Mucosa of descending colon (tissue), 3 donors: Measurements from ENCODE around the gene NAPB. TPM values are rescaled to one million over a fixed set of nuclear protein-coding genes. Genes with fewer than 3 reads are reported as not detected.

Source experiments
- ATAC-seq: fragments of 200-7000 bp; cut with Tn5 transposase; one replicate; pipeline ENCODE4 v1.9.1; 2020; ENCODE audit warnings: mild to moderate bottlenecking, moderate library complexity
- DNase-seq, 3 donors: peaks; one replicate each; pipeline ENCODE4 v3.0.0-alpha.2; 2020
- H3K36me3 ChIP-seq: fragments of 200-600 bp; one replicate; pipeline ENCODE4 v1.8.0; 2021; ENCODE audit warnings: low read depth, mild to moderate bottlenecking
- H3K4me1 ChIP-seq: fragments of 200-600 bp; one replicate; pipeline ENCODE4 v1.8.0; 2021; ENCODE audit warnings: low read depth, mild to moderate bottlenecking
- H3K4me3 ChIP-seq: fragments of 200-600 bp; one replicate; pipeline ENCODE4 v1.8.0; 2021; ENCODE audit warnings: mild to moderate bottlenecking
- H3K9me3 ChIP-seq: fragments of 200-600 bp; one replicate; pipeline ENCODE4 v1.8.0; 2021; ENCODE audit warnings: mild to moderate bottlenecking
- intact Hi-C, 2 donors: fragments of 100-400 bp; cut with DNase I in 1 of 2; cut with micrococcal nuclease in 1 of 2; formaldehyde crosslinking; loops; one replicate each; pipeline versions ENCODE4 v1.11.0 to v1.11.1; 2022; cut with DNase I, micrococcal nuclease
- total RNA-seq, 3 donors: library from RNA; stranded (reverse); fragmentation: NEBNext Ultra II Directional in 2 of 3; extraction: Animal tissue kit (Norgen Biotek cat#: 25700) in 2 of 3; gene quantifications; one replicate each; pipeline versions ENCODE4 v1.2.1 to v1.2.4, GENCODE V29; 2021 to 2023
- TF ChIP-seq, protein P1 (sequence below): fragments of 200-600 bp; IDR thresholded peaks from one replicate; pipeline ENCODE4 v1.8.0; 2022; ENCODE audit warnings: antibody characterized with exemption, mild to moderate bottlenecking
- donor health status: DM: no; HTN: no; CAD: no; lungs with moderate emphysema.
- donor health status: DM: no; HTN: no; CAD: no.
- donor health status: DM: no; HTN: yes; CAD: no.

Gene NAPB
- total RNA-seq, 3 donors from 2014 or later, result 8.2 to 22.8 (median 8.9) TPM

DNA sequence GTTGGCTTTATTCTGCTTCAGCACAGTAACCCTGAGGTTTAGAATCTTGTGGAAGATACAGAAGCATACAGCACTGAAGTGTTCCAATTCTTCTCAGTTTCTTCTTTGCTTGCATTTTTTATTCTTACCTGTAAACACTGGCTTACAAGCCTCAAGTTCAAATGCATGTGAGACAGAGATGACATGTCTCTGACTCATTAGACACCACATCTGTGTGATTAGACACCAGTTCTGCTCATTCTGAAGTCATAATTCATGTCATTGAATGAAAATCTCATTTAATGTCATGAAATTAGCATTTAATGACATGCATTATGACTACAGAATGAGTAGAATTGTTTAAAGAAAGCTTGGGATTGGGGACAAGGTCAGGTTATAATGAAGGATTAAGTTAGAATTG is 53.5 kb downstream of the NAPB start:
- Histone ChIP-seq H3K4me3 (no peak overlapping the region), H3K4me1 (peaks cover 15% of the 10 kb centered on the region), H3K9me3 (no peaks in the 10 kb centered on the region), H3K36me3 (peaks cover 4% of the 10 kb centered on the region)
- intact Hi-C loops, result no loop called here
- TF ChIP-seq, protein P1, sequence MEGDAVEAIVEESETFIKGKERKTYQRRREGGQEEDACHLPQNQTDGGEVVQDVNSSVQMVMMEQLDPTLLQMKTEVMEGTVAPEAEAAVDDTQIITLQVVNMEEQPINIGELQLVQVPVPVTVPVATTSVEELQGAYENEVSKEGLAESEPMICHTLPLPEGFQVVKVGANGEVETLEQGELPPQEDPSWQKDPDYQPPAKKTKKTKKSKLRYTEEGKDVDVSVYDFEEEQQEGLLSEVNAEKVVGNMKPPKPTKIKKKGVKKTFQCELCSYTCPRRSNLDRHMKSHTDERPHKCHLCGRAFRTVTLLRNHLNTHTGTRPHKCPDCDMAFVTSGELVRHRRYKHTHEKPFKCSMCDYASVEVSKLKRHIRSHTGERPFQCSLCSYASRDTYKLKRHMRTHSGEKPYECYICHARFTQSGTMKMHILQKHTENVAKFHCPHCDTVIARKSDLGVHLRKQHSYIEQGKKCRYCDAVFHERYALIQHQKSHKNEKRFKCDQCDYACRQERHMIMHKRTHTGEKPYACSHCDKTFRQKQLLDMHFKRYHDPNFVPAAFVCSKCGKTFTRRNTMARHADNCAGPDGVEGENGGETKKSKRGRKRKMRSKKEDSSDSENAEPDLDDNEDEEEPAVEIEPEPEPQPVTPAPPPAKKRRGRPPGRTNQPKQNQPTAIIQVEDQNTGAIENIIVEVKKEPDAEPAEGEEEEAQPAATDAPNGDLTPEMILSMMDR, result no peak
- ATAC-seq (no peak), DNase-seq (no peak)

DNA sequence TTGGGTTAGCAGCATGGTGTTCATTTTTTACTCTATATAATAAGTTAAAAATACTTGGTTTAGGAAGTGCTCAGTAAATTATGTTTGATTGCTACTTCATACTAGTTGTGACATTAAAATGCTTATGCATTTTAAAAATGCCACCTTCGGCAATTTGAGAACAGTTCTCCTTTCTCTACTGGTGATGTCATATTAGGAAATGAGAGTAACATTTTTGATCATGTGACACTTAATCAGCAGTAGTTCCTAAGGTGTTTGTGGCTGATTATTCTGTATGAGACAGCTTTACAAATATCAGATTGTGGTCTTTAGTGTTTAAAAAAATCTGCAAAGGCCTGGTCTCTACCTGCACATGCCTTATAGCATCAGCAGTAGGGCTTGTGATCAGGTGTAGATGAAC is 54.9 kb downstream of the NAPB start:
- Histone ChIP-seq H3K4me3 (no peak overlapping the region), H3K4me1 (peaks cover 17% of the 10 kb centered on the region), H3K9me3 (no peaks in the 10 kb centered on the region), H3K36me3 (peaks cover 4% of the 10 kb centered on the region)
- DNase-seq (no peak), ATAC-seq (no peak)
- intact Hi-C loops, result no loop called here
- TF ChIP-seq, protein P1, result no peak

DNA sequence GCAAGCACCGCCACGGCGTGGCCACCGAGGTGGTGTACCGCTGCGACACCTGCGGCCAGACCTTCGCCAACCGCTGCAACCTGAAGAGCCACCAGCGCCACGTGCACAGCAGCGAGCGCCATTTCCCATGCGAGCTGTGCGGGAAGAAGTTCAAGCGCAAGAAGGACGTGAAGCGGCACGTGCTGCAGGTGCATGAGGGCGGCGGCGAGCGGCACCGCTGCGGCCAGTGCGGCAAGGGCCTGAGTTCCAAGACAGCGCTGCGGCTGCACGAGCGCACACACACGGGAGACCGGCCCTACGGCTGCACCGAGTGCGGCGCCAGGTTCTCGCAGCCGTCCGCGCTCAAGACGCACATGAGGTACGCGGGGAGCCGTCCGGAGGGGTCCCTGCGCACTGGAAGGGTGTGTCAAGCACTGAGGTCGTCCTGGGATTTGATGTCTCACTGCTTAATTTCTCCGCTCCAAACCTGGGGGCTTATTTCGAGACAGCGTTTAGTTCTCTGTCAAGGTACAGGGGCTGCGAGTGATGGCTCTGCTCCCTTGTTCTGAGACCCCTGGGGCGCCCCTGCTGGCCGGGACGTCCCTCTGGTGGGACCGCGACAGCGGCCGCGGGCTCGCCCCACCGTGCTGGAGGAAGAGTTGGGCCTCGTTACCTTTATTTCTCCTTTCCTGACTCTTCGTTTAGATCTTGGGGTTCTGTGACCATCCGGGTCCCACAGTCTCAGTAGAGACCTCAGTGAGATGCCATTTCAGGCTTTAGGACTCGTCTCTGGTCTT is 55.7 kb downstream of the NAPB start:
- no peak overlapping the region for H3K4me3 ChIP-seq
- H3K9me3 ChIP-seq, result no peaks in the 10 kb centered on the region
- ATAC-seq (no peak), DNase-seq (no peak)
- TF ChIP-seq, protein P1, result no peak
- peaks cover 4% of the 10 kb centered on the region for H3K36me3 ChIP-seq
- peaks cover 23% of the 10 kb centered on the region for H3K4me1 ChIP-seq
- intact Hi-C loops, result no loop called here

DNA sequence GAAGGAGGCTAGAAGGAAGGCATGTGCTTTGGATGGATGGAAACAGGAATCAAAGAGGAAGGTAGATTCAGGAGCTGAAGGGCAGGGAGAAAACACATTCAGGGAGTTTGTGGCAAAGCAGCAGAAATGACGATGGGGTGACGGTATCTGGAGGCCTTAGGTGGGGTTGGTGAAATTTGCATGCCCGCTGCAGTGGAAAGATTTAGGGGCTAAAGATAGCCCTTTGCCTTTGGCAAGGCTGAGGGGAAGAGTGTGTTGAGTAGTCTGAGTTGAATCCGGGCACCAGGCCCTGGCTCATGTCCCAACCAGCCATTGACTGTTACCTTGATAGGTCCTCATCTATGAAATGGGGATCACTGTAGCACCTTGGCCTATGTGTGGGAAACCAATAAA is 58.0 kb downstream of the NAPB start:
- TF ChIP-seq, protein P1, result no peak
- DNase-seq, result no peak
- Histone ChIP-seq H3K9me3 (no peaks in the 10 kb centered on the region), H3K4me3 (no peak overlapping the region), H3K4me1 (peaks cover 36% of the 10 kb centered on the region), H3K36me3 (no peaks in the 10 kb centered on the region)
- intact Hi-C loops, result no loop called here
- ATAC-seq, result no peak

DNA sequence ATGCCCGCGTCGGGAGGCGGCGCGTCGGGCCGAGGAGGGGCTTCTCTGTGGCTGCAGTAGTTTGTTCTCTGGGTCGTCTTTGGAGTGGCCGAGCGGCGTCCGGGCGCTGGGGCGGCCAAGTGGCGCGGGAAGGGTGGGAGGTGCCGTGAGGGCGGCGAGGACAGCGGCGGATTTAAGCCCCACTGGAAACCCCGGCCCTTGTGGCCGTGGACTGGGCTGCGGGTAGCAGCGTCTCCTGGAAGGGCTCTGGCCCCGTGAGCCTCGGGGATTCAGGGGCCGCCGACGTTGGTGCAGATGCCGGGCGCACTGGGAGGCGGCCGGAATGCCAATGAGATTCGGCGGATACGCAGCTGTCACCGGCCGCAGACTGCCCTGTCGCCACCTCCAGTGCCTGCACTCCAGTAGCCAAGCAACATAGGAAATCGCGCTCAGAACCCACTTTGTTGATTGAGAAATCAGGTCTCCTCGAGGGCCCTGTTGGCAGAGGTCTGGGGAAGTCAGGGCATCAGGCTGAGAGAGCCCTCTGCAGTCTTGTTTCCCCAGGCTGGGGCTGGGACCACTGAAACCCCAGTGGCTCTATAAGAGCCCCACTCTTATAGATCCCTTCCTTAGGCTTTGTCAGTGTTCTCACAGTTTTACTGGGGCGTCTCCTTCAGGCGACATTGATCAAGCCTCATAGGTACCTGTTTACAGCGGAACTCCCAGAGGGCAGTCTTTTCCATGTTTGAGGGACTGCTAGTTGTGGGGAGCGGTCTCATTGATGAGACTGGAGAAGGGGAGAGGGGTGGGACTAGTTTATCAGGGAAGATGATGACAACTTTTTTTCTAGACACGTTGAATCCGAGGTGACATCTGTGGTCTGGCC is 58.7 kb downstream of the NAPB start:
- Histone ChIP-seq H3K9me3 (no peaks in the 10 kb centered on the region), H3K4me1 (peaks cover 36% of the 10 kb centered on the region), H3K36me3 (no peaks in the 10 kb centered on the region), H3K4me3 (peak overlapping the region; percentile 91)
- TF ChIP-seq, protein P1, result no peak
- ATAC-seq (no peak), DNase-seq (peak in 1 of 3 donors; percentile 50)
- intact Hi-C loops, result no loop called here
